Heart right ventricle (tissue), 16 donors: ENCODE measurements around the gene ZNF232. TPM values are rescaled to one million over a fixed set of nuclear protein-coding genes. Genes with fewer than 3 reads are reported as not detected.
"Not testable (repeated sequence)": the region's sequence is repeated elsewhere in the genome, so short reads cannot be mapped to it uniquely, and the experiment has no call there.

Experiments used
- ATAC-seq, 8 donors: fragments of 200-7000 bp; cut with Tn5 transposase; one replicate each; pipeline ENCODE4 v1.9.1; 2020; ENCODE audit warnings: mild to moderate bottlenecking in 8 of 8, moderate library complexity in 8 of 8, moderate number of reproducible peaks in 1 of 8
- DNase-seq, 2 donors: peaks; one replicate each; pipeline ENCODE4 v3.0.0-alpha.2; 2020
- H3K27ac ChIP-seq, 10 donors: fragments of 200-600 bp; sonication (generic) in 2 of 10; one replicate each; pipeline versions ENCODE4 v1.5.0 to v1.8.0; 2020 to 2022; ENCODE audit warnings: mild to moderate bottlenecking in 3 of 10
- H3K27me3 ChIP-seq, 7 donors: fragments of 200-600 bp; one replicate each; pipeline ENCODE4 v1.8.0; 2021 to 2022; ENCODE audit warnings: mild to moderate bottlenecking in 2 of 7
- H3K36me3 ChIP-seq, 9 donors: fragments of 200-600 bp; sonication (generic) in 1 of 9; one replicate each; pipeline versions ENCODE4 v1.5.0 to v1.8.0; 2020 to 2022; ENCODE audit warnings: mild to moderate bottlenecking in 2 of 9
- H3K4me1 ChIP-seq, 9 donors: fragments of 200-600 bp; sonication (generic) in 1 of 9; one replicate each; pipeline versions ENCODE4 v1.5.0 to v1.8.0; 2020 to 2022; ENCODE audit warnings: mild to moderate bottlenecking in 4 of 9
- H3K4me3 ChIP-seq, 10 donors: fragments of 200-600 bp; sonication (generic) in 2 of 10; one replicate each; pipeline versions ENCODE4 v1.5.0 to v1.8.0; 2020 to 2022; ENCODE audit warnings: mild to moderate bottlenecking in 7 of 10, moderate library complexity in 2 of 10
- H3K9me3 ChIP-seq, 11 donors: fragments of 200-600 bp in 10 of 11; sonication (generic) in 2 of 11; one replicate each; pipeline versions ENCODE4 v1.5.0 to v1.8.0; 2013 to 2022; ENCODE audit warnings: mild to moderate bottlenecking in 2 of 11, control low read depth in 1 of 11, moderate library complexity in 1 of 11
- CTCF ChIP-seq, 9 donors: fragments of 200-600 bp; sonication (generic) in 2 of 9; IDR thresholded peaks; one replicate each; pipeline versions ENCODE4 v1.5.0 to v1.8.0; 2021 to 2022; ENCODE audit warnings: antibody characterized with exemption in 9 of 9, mild to moderate bottlenecking in 5 of 9, moderate library complexity in 1 of 9
- WGBS, 2 donors: extraction: QIAGEN DNeasy Blood & Tissue Kit; methylation state at CpG; one replicate each; pipeline ENCODE4 v1.1.7; 2013; ENCODE audit warnings: inconsistent platforms in 1 of 2; 5-methylcytosine and 5-hydroxymethylcytosine counted together
- intact Hi-C, 10 donors: fragments of 100-400 bp; cut with DNase I; formaldehyde crosslinking; loops; one replicate each; pipeline versions ENCODE4 v1.11.1 to v1.14.2; 2022
- long read RNA-seq, 3 donors: library from polyadenylated mRNA; unstranded; transcript quantifications; one replicate each; pipeline ENCODE4 v2.0.0, GENCODE V29; 2020 to 2021
- polyA plus RNA-seq, 2 donors: library from polyadenylated mRNA; stranded (reverse); fragments of 200-250 nt; gene quantifications; one replicate each; pipeline ENCODE4 v1.2.3, GENCODE V29; 2013
- total RNA-seq, 10 donors: library from RNA; stranded (reverse); fragmentation: NEBNext Ultra II Directional in 3 of 10; extraction: Animal tissue kit (Norgen Biotek cat#: 25700) in 3 of 10; gene quantifications; one replicate each; pipeline versions ENCODE4 v1.2.1 to v1.2.4, GENCODE V29; 2021 to 2023
- donor health status: Arrhythmogenic right ventricular cardiomyopathy.
- donor health status: ischemic (EF 13 %, LVEDD 7.1; RV severe dilation, severe dysfunction).
- donor health status: healthy with polysubstance abuse.
- donor health status: DM: no; HTN: yes; CAD: no.
- donor health status: DM: no; HTN: no; CAD: no.
- donor health status: ischemic (EF 25% LVEDD 6.9; RV normal size, moderate dysfunction).
- donor health status: ischemic (EF 25% LVEDD 5.7; RV mildly dilated, moderate dysfunction).
- donor health status: healthy.
- donor health status: DM: yes; HTN: yes; CAD: no.
- donor health status: Ischemic cardiomyopathy.
- donor health status: ischemic (EF 35%, LVEDD 5.7; RV mildly dilated, moderate dysfunction).
- donor health status: nonischemic (EF 11% LVEDD 7.7; RV severe dilation, severe dysfunction).
- donor health status: DM: yes; HTN: yes; CAD: no.
- donor health status: PGD.
- donor health status: ischemic (EF 29% LVEDD 5.4; RV normal size, mild dysfunction).
- donor health status: nonischemic (EF 23%, LVEDD 6.1; RV moderate dilation, normal function).

ZNF232 gene
- 1 to 10 TPM; 2.1 to 5.8 (median 4.4) TPM for total RNA-seq
- polyA plus RNA-seq = 1 to 10 TPM; 3.6 to 4.3 TPM
- long read RNA-seq, donor 1, partial matches to known transcripts = 1 of 5 reads
- long read RNA-seq, donor 1, other reads (novel, unspliced or antisense) = 4 of 5 reads
- long read RNA-seq, donor 2, partial matches to known transcripts = 0 of 2 reads
- long read RNA-seq, donor 2, other reads (novel, unspliced or antisense) = 1 of 2 reads
- long read RNA-seq, donor 3, partial matches to known transcripts = 5 of 13 reads
- long read RNA-seq, donor 3, other reads (novel, unspliced or antisense) = 4 of 13 reads

GRCh38 chr17:5111402-5112204 lies at the start of gene ZNF232:
ZNF232 (minus strand) TSS chr17:5111878; CDS start chr17:5111822, 56 bp downstream.
- Histone ChIP-seq H3K27ac (peak within 1 kb of the TSS in 9 of 10 donors; percentile 47 to 85 (median 78)), H3K36me3 (peaks cover 0 to 37% (median 0%) of the 10 kb centered on the region in 9 donors), H3K9me3 (peaks cover 0 to 6% (median 0%) of the 10 kb centered on the region in 11 donors), H3K4me3 (peak within 1 kb of the TSS; percentile 58 to 97 (median 82)), H3K27me3 (peaks cover 0 to 21% (median 16%) of the 10 kb centered on the region in 7 donors), H3K4me1 (peaks cover 0 to 25% (median 9%) of the 10 kb centered on the region in 9 donors)
- DNase-seq (peak; percentile 94 to 96), ATAC-seq (peak; percentile 95 to 98 (median 96))
- intact Hi-C loops = loop anchor here in 3 of 10 donors (5.0 kb wide), 1 partner anchor 81 kb away; the partner anchor contains the start of gene ZNF594 (in 3 of the 3)
- 0% methylated on average over 68 to 69 of the region's 69 CpGs for WGBS, 2 donors
- TF ChIP-seq CTCF (IDR thresholded peaks at IDR 0.05) = peak in 2 of 9 donors; percentile 9 to 10

GRCh38 chr17:5160702-5161101 lies 49.0 kb upstream of the ZNF232 start:
- 87 to 91% methylated on average over 1 of the region's 1 CpG for WGBS, 2 donors
- H3K27me3 ChIP-seq, H3K27ac ChIP-seq, H3K4me1 ChIP-seq, H3K4me3 ChIP-seq, ATAC-seq, intact Hi-C loops, DNase-seq, H3K36me3 ChIP-seq, H3K9me3 ChIP-seq: not testable (repeated sequence)

GRCh38 chr17:5146122-5146521 lies 34.4 kb upstream of the ZNF232 start:
- 86 to 87% methylated on average over 1 of the region's 1 CpG for WGBS, 2 donors
- intact Hi-C loops, H3K36me3 ChIP-seq, DNase-seq, H3K27ac ChIP-seq, H3K4me1 ChIP-seq, H3K9me3 ChIP-seq, ATAC-seq, H3K4me3 ChIP-seq: not testable (repeated sequence)
- H3K27me3 ChIP-seq = peaks cover 0 to 16% (median 0%) of the 10 kb centered on the region in 7 donors

GRCh38 chr17:5142877-5143276 lies 31.2 kb upstream of the ZNF232 start:
- H3K27ac ChIP-seq, H3K9me3 ChIP-seq, H3K4me1 ChIP-seq, ATAC-seq, intact Hi-C loops, DNase-seq, H3K4me3 ChIP-seq, H3K36me3 ChIP-seq: not testable (repeated sequence)
- WGBS, 2 donors = 90% methylated on average over 14 to 15 of the region's 18 CpGs
- peaks cover 0 to 13% (median 0%) of the 10 kb centered on the region in 7 donors for H3K27me3 ChIP-seq

GRCh38 chr17:5139458-5139732 lies 27.7 kb upstream of the ZNF232 start:
- H3K36me3 ChIP-seq = no peaks in the 10 kb centered on the region
- 87 to 95% methylated on average over 5 of the region's 5 CpGs for WGBS, 2 donors

More at GRCh38 chr17:5139458-5139732, 27.7 kb upstream of the ZNF232 start:
- Histone ChIP-seq H3K27me3 (no peaks in the 10 kb centered on the region), H3K4me3 (no peak overlapping the region), H3K27ac (no peak overlapping the region), H3K9me3 (no peaks in the 10 kb centered on the region), H3K4me1 (no peaks in the 10 kb centered on the region)
- DNase-seq (no peak), ATAC-seq (no peak)
- intact Hi-C loops = no loop called here
- no peak for TF ChIP-seq CTCF (IDR thresholded peaks at IDR 0.05)
